Tibial nerve (tissue), 4 donors: ENCODE data around the gene GAPDHS. TPM values are rescaled to one million over a fixed set of nuclear protein-coding genes. Genes with fewer than 3 reads are reported as not detected.

Experiments
- DNase-seq, 2 donors: peaks; one replicate each; pipeline ENCODE4 v3.0.0-alpha.2; 2019; ENCODE audit warnings: low spot score in 2 of 2
- H3K27ac ChIP-seq, 4 donors: fragments of 200-600 bp; sonication (generic) in 3 of 4; one replicate each; pipeline ENCODE4 v1.5.1; 2017 to 2019; ENCODE audit warnings: mild to moderate bottlenecking in 1 of 4
- H3K27me3 ChIP-seq, 2 donors: fragments of 200-600 bp; sonication (generic) in 1 of 2; one replicate each; pipeline versions ENCODE4 v1.5.1 to v1.6.0; 2017 to 2019
- H3K36me3 ChIP-seq, 3 donors: fragments of 200-600 bp; sonication (generic); one replicate each; pipeline ENCODE4 v1.5.1; 2018 to 2019
- H3K4me1 ChIP-seq, 4 donors: fragments of 200-600 bp; sonication (generic) in 3 of 4; one replicate each; pipeline ENCODE4 v1.5.1; 2017 to 2019
- H3K4me3 ChIP-seq, 4 donors: fragments of 200-600 bp; sonication (generic) in 3 of 4; one replicate each; pipeline ENCODE4 v1.5.1; 2017 to 2019; ENCODE audit warnings: mild to moderate bottlenecking in 1 of 4, moderate library complexity in 1 of 4
- H3K9me3 ChIP-seq, 4 donors: fragments of 200-600 bp; sonication (generic) in 3 of 4; one replicate each; pipeline ENCODE4 v1.5.1; 2017 to 2019
- CTCF ChIP-seq, 5 experiments: fragments of 200-600 bp in 3 of 5; fragments of 450-650 bp in 2 of 5; sonication (generic) in 3 of 5; IDR thresholded peaks; one replicate each; pipeline ENCODE4 v1.5.1; 2016 to 2019; ENCODE audit warnings: antibody characterized with exemption in 5 of 5, mild to moderate bottlenecking in 3 of 5, moderate library complexity in 2 of 5
- EP300 ChIP-seq, 2 donors: sonication (generic); formaldehyde crosslinking; IDR thresholded peaks; one replicate each; pipeline ENCODE4 v1.6.1; 2017; ENCODE audit warnings: antibody characterized with exemption in 2 of 2, mild to moderate bottlenecking in 1 of 2
- POLR2A ChIP-seq, 2 donors: fragments of 450-650 bp; IDR thresholded peaks; one replicate each; pipeline ENCODE4 v1.6.1; 2017; ENCODE audit warnings: antibody characterized with exemption in 2 of 2, mild to moderate bottlenecking in 2 of 2, moderate library complexity in 2 of 2
- WGBS, 2 donors: methylation state at CpG; one replicate each; pipeline ENCODE4 v1.1.5; 2018; 5-methylcytosine and 5-hydroxymethylcytosine counted together
- total RNA-seq, 4 donors: library from RNA; depleted of rRNA; stranded (reverse); fragments of >200 nt; gene quantifications; one replicate each; pipeline ENCODE4 v1.1.0, GENCODE V29; 2016

The GAPDHS gene
- total RNA-seq, 4 donors from 2014 or later, result not detected

- H3K27me3 ChIP-seq, result no peaks in the 10 kb centered on the region
- TF ChIP-seq POLR2A (IDR thresholded peaks at IDR 0.05) (no peak), CTCF (IDR thresholded peaks at IDR 0.05) (no peak), EP300 (IDR thresholded peaks at IDR 0.05) (no peak)
- H3K4me3 ChIP-seq, result no peak overlapping the region
- no peak for DNase-seq
- H3K9me3 ChIP-seq, result no peaks in the 10 kb centered on the region
- H3K36me3 ChIP-seq, result peaks cover 0 to 38% (median 0%) of the 10 kb centered on the region in 3 donors
- WGBS, 2 donors, result 72 to 84% methylated on average over 15 of the region's 15 CpGs
- H3K27ac ChIP-seq, result no peak overlapping the region
- peaks cover 0 to 22% (median 8%) of the 10 kb centered on the region in 4 donors for H3K4me1 ChIP-seq
Observed at GRCh38 chr19:35549879-35550523, 16.7 kb downstream of the GAPDHS start.

GRCh38 chr19:35551091-35551810, 18.0 kb downstream of the GAPDHS start:
- peaks cover 0 to 16% (median 6%) of the 10 kb centered on the region in 4 donors for H3K4me1 ChIP-seq
- no peak for DNase-seq
- WGBS, 2 donors, result 82 to 83% methylated on average over 20 to 21 of the region's 21 CpGs
- no peak overlapping the region for H3K27ac ChIP-seq
- no peak overlapping the region for H3K4me3 ChIP-seq
- peaks cover 0 to 38% (median 0%) of the 10 kb centered on the region in 3 donors for H3K36me3 ChIP-seq
- no peaks in the 10 kb centered on the region for H3K9me3 ChIP-seq
- H3K27me3 ChIP-seq, result no peaks in the 10 kb centered on the region
- TF ChIP-seq CTCF (IDR thresholded peaks at IDR 0.05) (no peak), EP300 (IDR thresholded peaks at IDR 0.05) (no peak), POLR2A (IDR thresholded peaks at IDR 0.05) (no peak)

- Histone ChIP-seq H3K4me1 (peaks cover 0 to 10% (median 0%) of the 10 kb centered on the region in 4 donors), H3K27me3 (peaks cover 0 to 7% of the 10 kb centered on the region in 2 donors), H3K9me3 (no peaks in the 10 kb centered on the region), H3K36me3 (peaks cover 0 to 26% (median 0%) of the 10 kb centered on the region in 3 donors), H3K4me3 (no peak overlapping the region), H3K27ac (no peak overlapping the region)
- DNase-seq, result no peak
- TF ChIP-seq CTCF (IDR thresholded peaks at IDR 0.05) (no peak), POLR2A (IDR thresholded peaks at IDR 0.05) (no peak), EP300 (IDR thresholded peaks at IDR 0.05) (no peak)
- WGBS, 2 donors, result 61 to 74% methylated on average over 12 of the region's 13 CpGs
Observed at GRCh38 chr19:35552534-35553384, 19.5 kb downstream of the GAPDHS start.

GRCh38 chr19:35553385-35554000, 20.2 kb downstream of the GAPDHS start:
- peaks cover 0 to 19% (median 0%) of the 10 kb centered on the region in 3 donors for H3K36me3 ChIP-seq
- WGBS, 2 donors, result 67 to 68% methylated on average over 14 of the region's 14 CpGs

More at GRCh38 chr19:35553385-35554000, 20.2 kb downstream of the GAPDHS start:
- peaks cover 0 to 17% (median 2%) of the 10 kb centered on the region in 4 donors for H3K4me1 ChIP-seq
- peaks cover 0 to 14% of the 10 kb centered on the region in 2 donors for H3K27me3 ChIP-seq
- no peak overlapping the region for H3K27ac ChIP-seq
- TF ChIP-seq CTCF (IDR thresholded peaks at IDR 0.05) (no peak), EP300 (IDR thresholded peaks at IDR 0.05) (no peak), POLR2A (IDR thresholded peaks at IDR 0.05) (no peak)
- no peak overlapping the region for H3K4me3 ChIP-seq
- no peak for DNase-seq
- H3K9me3 ChIP-seq, result no peaks in the 10 kb centered on the region
